Psoas muscle (tissue), 8 donors: ENCODE results near the gene SLC35B2. TPM values are rescaled to one million over a fixed set of nuclear protein-coding genes. Genes with fewer than 3 reads are reported as not detected.

Source experiments
- ATAC-seq, 4 donors: fragments of 200-7000 bp; cut with Tn5 transposase; one replicate each; pipeline ENCODE4 v1.9.1; 2020; ENCODE audit warnings: moderate library complexity in 3 of 4, mild to moderate bottlenecking in 2 of 4
- DNase-seq, 2 donors: peaks; one replicate each; pipeline ENCODE4 v3.0.0-alpha.2; 2020
- H3K27ac ChIP-seq: fragments of 200-600 bp; one replicate; pipeline ENCODE4 v1.8.0; 2022
- H3K27me3 ChIP-seq, 3 donors: fragments of 200-600 bp in 1 of 3; one replicate each; pipeline versions ENCODE4 v1.6.1 to v1.8.0; 2013 to 2022; ENCODE audit warnings: low read length in 2 of 3, mild to moderate bottlenecking in 2 of 3, moderate library complexity in 1 of 3; ENCODE audit not compliant: insufficient read depth in 3 of 3
- H3K36me3 ChIP-seq, 2 donors: fragments of 200-600 bp in 1 of 2; one replicate each; pipeline versions ENCODE4 v1.6.1 to v1.8.0; 2013 to 2022; ENCODE audit warnings: low read depth in 1 of 2, mild to moderate bottlenecking in 1 of 2, moderate library complexity in 1 of 2; ENCODE audit not compliant: insufficient read depth in 1 of 2
- H3K4me1 ChIP-seq: fragments of 200-600 bp; one replicate; pipeline ENCODE4 v1.8.0; 2022
- H3K4me3 ChIP-seq: fragments of 200-600 bp; one replicate; pipeline ENCODE4 v1.8.0; 2022; ENCODE audit warnings: mild to moderate bottlenecking
- H3K9me3 ChIP-seq: fragments of 200-600 bp; one replicate; pipeline ENCODE4 v1.8.0; 2022
- CTCF ChIP-seq: fragments of 200-600 bp; IDR thresholded peaks from one replicate; pipeline ENCODE4 v1.8.0; 2022; ENCODE audit warnings: antibody characterized with exemption
- WGBS, 3 donors: extraction: QIAGEN DNeasy Blood & Tissue Kit; methylation state at CpG; one replicate each; pipeline versions ENCODE4 v1.1.6 to v1.1.7; 2013; 5-methylcytosine and 5-hydroxymethylcytosine counted together
- intact Hi-C, 2 donors: fragments of 100-400 bp; cut with DNase I; formaldehyde crosslinking; loops; one replicate each; pipeline versions ENCODE4 v1.11.0 to v1.14.2; 2022
- polyA plus RNA-seq, 3 donors: library from polyadenylated mRNA; stranded (reverse); fragments of 200-250 nt; gene quantifications; one replicate each; pipeline ENCODE4 v1.2.3, GENCODE V29; 2013
- total RNA-seq, 4 donors: library from RNA; stranded (reverse); fragmentation: NEBNext Ultra II Directional in 2 of 4; extraction: Animal tissue kit (Norgen Biotek cat#: 25700) in 2 of 4; gene quantifications; one replicate each; pipeline versions ENCODE4 v1.2.1 to v1.2.4, GENCODE V29; 2021 to 2023
- donor health status: healthy with polysubstance abuse.
- donor health status: DM: no; HTN: no; CAD: no; lungs with moderate emphysema.
- donor health status: Bipolar disorder and iron deficiency.
- donor health status: healthy.
- donor health status: DM: yes; HTN: yes; CAD: no.
- donor health status: DM: no; HTN: no; CAD: no.
- donor health status: DM: no; HTN: no; CAD: no.
- donor health status: DM: yes; HTN: yes; CAD: no.

Gene SLC35B2
- total and polyA plus RNA-seq, 7 donors = 10.9 to 23.6 (median 20.8) TPM

GRCh38 chr6:44260451-44261297 lies 3.3 kb upstream of the SLC35B2 start:
- no peaks in the 10 kb centered on the region for H3K9me3 ChIP-seq
- H3K27ac ChIP-seq = no peak overlapping the region
- DNase-seq (peak in 1 of 2 donors; percentile 14), ATAC-seq (no peak)
- H3K4me1 ChIP-seq = peaks cover 29% of the 10 kb centered on the region
- intact Hi-C loops = no loop called here
- TF ChIP-seq CTCF = no peak
- H3K4me3 ChIP-seq = no peak overlapping the region
- WGBS, 3 donors = 91 to 94% (median 93%) methylated on average over 6 of the region's 6 CpGs
- H3K36me3 ChIP-seq = peaks cover 2 to 18% of the 10 kb centered on the region in 2 donors
- no peaks in the 10 kb centered on the region for H3K27me3 ChIP-seq

- DNase-seq (peak in 1 of 2 donors; percentile 51), ATAC-seq (no peak)
- Histone ChIP-seq H3K4me1 (peaks cover 30% of the 10 kb centered on the region), H3K36me3 (peaks cover 2 to 25% of the 10 kb centered on the region in 2 donors), H3K27me3 (no peaks in the 10 kb centered on the region), H3K9me3 (no peaks in the 10 kb centered on the region), H3K27ac (no peak overlapping the region), H3K4me3 (no peak overlapping the region)
- intact Hi-C loops = no loop called here
- no peak for TF ChIP-seq CTCF
- 90 to 95% (median 94%) methylated on average over 8 of the region's 8 CpGs for WGBS, 3 donors
Measured at GRCh38 chr6:44260011-44260410, 2.7 kb upstream of the SLC35B2 start.

GRCh38 chr6:44258921-44259320 lies 1.6 kb upstream of the SLC35B2 start:
- intact Hi-C loops = no loop called here
- H3K9me3 ChIP-seq = no peaks in the 10 kb centered on the region
- no peaks in the 10 kb centered on the region for H3K27me3 ChIP-seq
- no peak for ATAC-seq
- H3K36me3 ChIP-seq = peaks cover 2 to 36% of the 10 kb centered on the region in 2 donors
- DNase-seq = no peak
- 86 to 91% (median 90%) methylated on average over 3 of the region's 3 CpGs for WGBS, 3 donors
- no peak overlapping the region for H3K4me3 ChIP-seq
- no peak overlapping the region for H3K27ac ChIP-seq
- peaks cover 20% of the 10 kb centered on the region for H3K4me1 ChIP-seq
- TF ChIP-seq CTCF = no peak

GRCh38 chr6:44258325-44258863 lies 1.1 kb upstream of the SLC35B2 start:
- ATAC-seq = no peak
- H3K4me1 ChIP-seq = peaks cover 16% of the 10 kb centered on the region
- no peak overlapping the region for H3K4me3 ChIP-seq
- H3K27ac ChIP-seq = peak overlapping the region; percentile 94
- WGBS, 3 donors = 79 to 87% (median 85%) methylated on average over 9 of the region's 9 CpGs
- intact Hi-C loops = no loop called here
- H3K27me3 ChIP-seq = no peaks in the 10 kb centered on the region
- no peaks in the 10 kb centered on the region for H3K9me3 ChIP-seq
- peaks cover 3 to 41% of the 10 kb centered on the region in 2 donors for H3K36me3 ChIP-seq
- no peak for TF ChIP-seq CTCF
- no peak for DNase-seq
